ENCODE data around the gene ALS2CL. TPM values are rescaled to one million over a fixed set of nuclear protein-coding genes. Genes with fewer than 3 reads are reported as not detected.

Gene ALS2CL
- total RNA-seq, 1 donor from 2014 or later: 6.2 TPM

GRCh38 chr3:46629551-46630517 is 63.6 kb downstream of the ALS2CL start:
- TF ChIP-seq CTCF (IDR thresholded peaks at IDR 0.05; ENCODE audit: unreplicated experiment): peak; percentile 76
- peaks cover 52% of the 10 kb centered on the region for H3K4me1 Mint-ChIP-seq
- H3K9me3 Mint-ChIP-seq: no peaks in the 10 kb centered on the region
- H3K4me3 Mint-ChIP-seq: peak overlapping the region; percentile 47
- peak; percentile 74 to 87 for DNase-seq (ENCODE audit: low spot score in 2 of 2, unreplicated experiment in 2 of 2)
- H3K27me3 Mint-ChIP-seq (ENCODE audit: low read depth): no peaks in the 10 kb centered on the region
- H3K27ac Mint-ChIP-seq: peak overlapping the region; percentile 86
- H3K36me3 Mint-ChIP-seq: no peaks in the 10 kb centered on the region

GRCh38 chr3:46628901-46629369 is 64.5 kb downstream of the ALS2CL start:
- H3K4me3 Mint-ChIP-seq: peak overlapping the region; percentile 47
- H3K9me3 Mint-ChIP-seq: no peaks in the 10 kb centered on the region
- H3K36me3 Mint-ChIP-seq: no peaks in the 10 kb centered on the region
- H3K27ac Mint-ChIP-seq: peak overlapping the region; percentile 86
- peaks cover 52% of the 10 kb centered on the region for H3K4me1 Mint-ChIP-seq
- TF ChIP-seq CTCF (IDR thresholded peaks at IDR 0.05; ENCODE audit: unreplicated experiment): no peak
- DNase-seq (ENCODE audit: low spot score in 2 of 2, unreplicated experiment in 2 of 2): no peak
- no peaks in the 10 kb centered on the region for H3K27me3 Mint-ChIP-seq (ENCODE audit: low read depth)

- no peak for DNase-seq (ENCODE audit: low spot score in 2 of 2, unreplicated experiment in 2 of 2)
- H3K9me3 Mint-ChIP-seq: no peaks in the 10 kb centered on the region
- peak overlapping the region; percentile 92 for H3K27ac Mint-ChIP-seq
- no peak overlapping the region for H3K4me3 Mint-ChIP-seq
- H3K27me3 Mint-ChIP-seq (ENCODE audit: low read depth): no peaks in the 10 kb centered on the region
- H3K36me3 Mint-ChIP-seq: no peaks in the 10 kb centered on the region
- H3K4me1 Mint-ChIP-seq: peaks cover 52% of the 10 kb centered on the region
- no peak for TF ChIP-seq CTCF (IDR thresholded peaks at IDR 0.05; ENCODE audit: unreplicated experiment)
Measured at GRCh38 chr3:46627078-46627477, 66.4 kb downstream of the ALS2CL start.

- H3K36me3 Mint-ChIP-seq: no peaks in the 10 kb centered on the region
- no peaks in the 10 kb centered on the region for H3K27me3 Mint-ChIP-seq (ENCODE audit: low read depth)
- H3K4me1 Mint-ChIP-seq: peaks cover 53% of the 10 kb centered on the region
- H3K27ac Mint-ChIP-seq: peak overlapping the region; percentile 75
- DNase-seq (ENCODE audit: low spot score in 2 of 2, unreplicated experiment in 2 of 2): no peak
- no peaks in the 10 kb centered on the region for H3K9me3 Mint-ChIP-seq
- TF ChIP-seq CTCF (IDR thresholded peaks at IDR 0.05; ENCODE audit: unreplicated experiment): no peak
- H3K4me3 Mint-ChIP-seq: no peak overlapping the region
Measured at GRCh38 chr3:46626039-46626438, 67.4 kb downstream of the ALS2CL start.

GRCh38 chr3:46624975-46625490 is 68.4 kb downstream of the ALS2CL start:
- no peak for DNase-seq (ENCODE audit: low spot score in 2 of 2, unreplicated experiment in 2 of 2)
- Mint-ChIP-seq H3K4me1 (peaks cover 59% of the 10 kb centered on the region), H3K4me3 (no peak overlapping the region), H3K27ac (peak overlapping the region; percentile 48), H3K9me3 (no peaks in the 10 kb centered on the region), H3K36me3 (no peaks in the 10 kb centered on the region), H3K27me3 (ENCODE audit: low read depth) (no peaks in the 10 kb centered on the region)
- no peak for TF ChIP-seq CTCF (IDR thresholded peaks at IDR 0.05; ENCODE audit: unreplicated experiment)

All from mesothelial cell of epicardium (in vitro differentiated cells).